Measurements from ENCODE around the gene TBC1D22A. TPM values are rescaled to one million over a fixed set of nuclear protein-coding genes. Genes with fewer than 3 reads are reported as not detected.

Gene TBC1D22A
- total and polyA plus RNA-seq, 2 experiments from 2014 or later = 9.6 to 13.3 TPM

GRCh38 chr22:46881373-46882118 is 119.1 kb downstream of the TBC1D22A start (continued):
- TF ChIP-seq ZNF462 (CRISPR knock-in tag; IDR thresholded peaks at IDR 0.05) (no peak), ETS1 (IDR thresholded peaks at IDR 0.05) (no peak), NANOG (IDR thresholded peaks at IDR 0.05; ENCODE audit: borderline replicate concordance) (no peak), JUNB (IDR thresholded peaks at IDR 0.05; ENCODE audit: unreplicated experiment) (no peak)

GRCh38 chr22:46883092-46883910 is 120.9 kb downstream of the TBC1D22A start:
- Histone ChIP-seq H3K4me3 (no peak overlapping the region), H3K4me1 (ENCODE audit: insufficient read depth) (no peaks in the 10 kb centered on the region), H4K20me1 (replicated peaks; ENCODE audit: insufficient read depth) (no peaks in the 10 kb centered on the region; the same call in 1 of the 2 replicates), H3K27ac (ENCODE audit: low read depth) (no peak overlapping the region), H3K27me3 (ENCODE audit: insufficient read depth) (no peaks in the 10 kb centered on the region), H3K79me2 (replicated peaks; ENCODE audit: insufficient read depth) (peaks cover 6% of the 10 kb centered on the region; the same call in 1 of the 2 replicates), H3K4me2 (no peak overlapping the region), H2AFZ (no peak overlapping the region), H3K36me3 (ENCODE audit: insufficient read depth) (no peaks in the 10 kb centered on the region), H3K9me2 (ENCODE audit: insufficient read depth) (no peaks in the 10 kb centered on the region), H3F3A (replicated peaks; ENCODE audit: low read depth) (no peaks in the 10 kb centered on the region)
- Mint-ChIP-seq H3K27ac (peak overlapping the region; percentile 40; the same call in 1 of the 2 replicates), H3K4me1 (peaks cover 22% of the 10 kb centered on the region), H3K9me3 (no peaks in the 10 kb centered on the region; the same call in 2 of the 3 replicates), H3K36me3 (ENCODE audit: low read depth) (no peaks in the 10 kb centered on the region; the same call in 2 of the 3 replicates), H3K4me3 (no peak overlapping the region), H3K27me3 (ENCODE audit: insufficient read depth, low read depth, poor library complexity) (peaks cover 10% of the 10 kb centered on the region)
- no peak for ATAC-seq
- no peak for DNase-seq (ENCODE audit: low spot score)
- TF ChIP-seq ZNF331 (CRISPR knock-in tag; IDR thresholded peaks at IDR 0.05; ENCODE audit: low read depth) (no peak), ZNF462 (CRISPR knock-in tag; IDR thresholded peaks at IDR 0.05) (no peak)
